Stimulated activated CD4-positive, alpha-beta T cell treated with anti-CD3 and anti-CD28 coated beads, Interleukin-4, amount 100 ng/mL, for 24 hours (primary cell): ENCODE measurements around the gene LRRC45.
"Not testable (repeated sequence)": the region's sequence is repeated elsewhere in the genome, so short reads cannot be mapped to it uniquely, and the experiment has no call there.

Experiments
- DNase-seq: peaks from one replicate; pipeline ENCODE4 v3.0.0-alpha.2; 2020

LRRC45 gene

GRCh38 chr17:82036634-82037091 is 13.6 kb downstream of the LRRC45 start:
- no peak for DNase-seq

- DNase-seq = peak; percentile 95
These were observed 14.2 kb downstream of the LRRC45 start, which contains the start of gene DCXR for GRCh38 chr17:82037092-82037888. Gene DCXR, minus strand, starts transcription at chr17:82037697. Its CDS starts 15 bp downstream, at chr17:82037682.

- DNase-seq = no peak
These were observed 14.7 kb downstream of the LRRC45 start for GRCh38 chr17:82037889-82038195.

GRCh38 chr17:82038796-82039409 is 15.8 kb downstream of the LRRC45 start:
- DNase-seq = not testable (repeated sequence)

- DNase-seq = no peak
These were observed 16.7 kb downstream of the LRRC45 start for GRCh38 chr17:82039695-82040299.

- no peak for DNase-seq
These were observed 18.2 kb downstream of the LRRC45 start for GRCh38 chr17:82041144-82041814.

- no peak for DNase-seq
These were observed 19.5 kb downstream of the LRRC45 start for GRCh38 chr17:82042649-82043048.

GRCh38 chr17:82043507-82043906 is 20.4 kb downstream of the LRRC45 start:
- no peak for DNase-seq

GRCh38 chr17:82045936-82046484 is 22.9 kb downstream of the LRRC45 start:
- DNase-seq = no peak

GRCh38 chr17:82046903-82047302 is 23.8 kb downstream of the LRRC45 start:
- DNase-seq = no peak

GRCh38 chr17:82047379-82047778 is 24.3 kb downstream of the LRRC45 start:
- no peak for DNase-seq

- no peak for DNase-seq
These were observed 24.9 kb downstream of the LRRC45 start for GRCh38 chr17:82047914-82048570.

GRCh38 chr17:82048571-82048971 is 25.5 kb downstream of the LRRC45 start:
- DNase-seq = no peak

GRCh38 chr17:82049106-82049505 is 26.0 kb downstream of the LRRC45 start:
- DNase-seq = no peak

GRCh38 chr17:82049521-82049971 is 26.4 kb downstream of the LRRC45 start:
- no peak for DNase-seq

- DNase-seq = no peak
These were observed 27.2 kb downstream of the LRRC45 start for GRCh38 chr17:82050152-82050760.

GRCh38 chr17:82050761-82051641 is 27.9 kb downstream of the LRRC45 start:
- no peak for DNase-seq

- DNase-seq = peak; percentile 84
These were observed 28.9 kb downstream of the LRRC45 start, which contains the start of the genes GPS1 and RFNG for GRCh38 chr17:82051776-82052637. Gene GPS1, plus strand, starts transcription at chr17:82051898. Its CDS starts 34 bp downstream, at chr17:82051932. Gene RFNG, minus strand, starts transcription at chr17:82051811. Its CDS starts 45 bp downstream, at chr17:82051766.

GRCh38 chr17:82052638-82053059 is 29.5 kb downstream of the LRRC45 start:
- no peak for DNase-seq

GRCh38 chr17:82053130-82053529 is 30.0 kb downstream of the LRRC45 start:
- DNase-seq = no peak
